Upper lobe of right lung (tissue), 1 donor: ENCODE data around the gene HLCS. TPM values are rescaled to one million over a fixed set of nuclear protein-coding genes. Genes with fewer than 3 reads are reported as not detected.

Experiments
- ATAC-seq: fragments of 200-7000 bp; cut with Tn5 transposase; one replicate; pipeline ENCODE4 v1.9.1; 2020; ENCODE audit warnings: mild to moderate bottlenecking, moderate library complexity
- DNase-seq: peaks from one replicate; pipeline ENCODE4 v3.0.0-alpha.2; 2020
- H3K27ac ChIP-seq: fragments of 200-600 bp; one replicate; pipeline ENCODE4 v1.8.0; 2022
- H3K27me3 ChIP-seq: fragments of 200-600 bp; one replicate; pipeline ENCODE4 v1.8.0; 2022; ENCODE audit warnings: mild to moderate bottlenecking
- H3K36me3 ChIP-seq: fragments of 200-600 bp; one replicate; pipeline ENCODE4 v1.8.0; 2022
- H3K4me1 ChIP-seq: fragments of 200-600 bp; one replicate; pipeline ENCODE4 v1.8.0; 2022
- H3K4me3 ChIP-seq: fragments of 200-600 bp; one replicate; pipeline ENCODE4 v1.8.0; 2022; ENCODE audit warnings: mild to moderate bottlenecking
- H3K9me3 ChIP-seq: fragments of 200-600 bp; one replicate; pipeline ENCODE4 v1.8.0; 2022
- CTCF ChIP-seq: fragments of 200-600 bp; IDR thresholded peaks from one replicate; pipeline ENCODE4 v1.8.0; 2022; ENCODE audit warnings: antibody characterized with exemption
- intact Hi-C: fragments of 100-400 bp; cut with DNase I; formaldehyde crosslinking; loops from one replicate; pipeline ENCODE4 v1.11.0; 2022
- total RNA-seq: library from RNA; stranded (reverse); fragmentation: NEBNext Ultra II Directional; extraction: Animal tissue kit (Norgen Biotek cat#: 25700); gene quantifications from one replicate; pipeline ENCODE4 v1.2.1, GENCODE V29; 2021
- donor health status: DM: no; HTN: yes; CAD: no; lungs with severe emphysema.

The HLCS gene
- total RNA-seq, 1 donor from 2014 or later: 16.0 TPM

- Histone ChIP-seq H3K27ac (no peak overlapping the region), H3K9me3 (no peaks in the 10 kb centered on the region), H3K36me3 (no peaks in the 10 kb centered on the region), H3K4me1 (peaks cover 14% of the 10 kb centered on the region), H3K27me3 (no peaks in the 10 kb centered on the region), H3K4me3 (no peak overlapping the region)
- DNase-seq (no peak), ATAC-seq (no peak)
- intact Hi-C loops: no loop called here
- TF ChIP-seq CTCF: no peak
Observed at GRCh38 chr21:36976228-36976861, 9.9 kb upstream of the HLCS start.

- no peaks in the 10 kb centered on the region for H3K36me3 ChIP-seq
- H3K27me3 ChIP-seq: no peaks in the 10 kb centered on the region
- TF ChIP-seq CTCF: no peak
- no peak overlapping the region for H3K27ac ChIP-seq
- H3K4me3 ChIP-seq: no peak overlapping the region
- DNase-seq (no peak), ATAC-seq (no peak)
- intact Hi-C loops: no loop called here
- no peaks in the 10 kb centered on the region for H3K9me3 ChIP-seq
- peaks cover 14% of the 10 kb centered on the region for H3K4me1 ChIP-seq
Observed at GRCh38 chr21:36974851-36975192, 8.4 kb upstream of the HLCS start.

- Histone ChIP-seq H3K9me3 (no peaks in the 10 kb centered on the region), H3K27ac (no peak overlapping the region), H3K4me1 (peaks cover 14% of the 10 kb centered on the region), H3K4me3 (no peak overlapping the region), H3K36me3 (no peaks in the 10 kb centered on the region), H3K27me3 (no peaks in the 10 kb centered on the region)
- TF ChIP-seq CTCF: no peak
- intact Hi-C loops: no loop called here
- no peak for ATAC-seq
- DNase-seq: no peak
Observed at GRCh38 chr21:36973986-36974850, 7.7 kb upstream of the HLCS start.

GRCh38 chr21:36968976-36969375 lies 2.5 kb upstream of the HLCS start:
- ATAC-seq: no peak
- intact Hi-C loops: no loop called here
- no peak for TF ChIP-seq CTCF
- DNase-seq: no peak
- Histone ChIP-seq H3K4me3 (no peak overlapping the region), H3K27ac (no peak overlapping the region), H3K27me3 (no peaks in the 10 kb centered on the region), H3K9me3 (no peaks in the 10 kb centered on the region), H3K36me3 (no peaks in the 10 kb centered on the region), H3K4me1 (peaks cover 14% of the 10 kb centered on the region)

- H3K9me3 ChIP-seq: no peaks in the 10 kb centered on the region
Observed at GRCh38 chr21:36968414-36968813, 1.9 kb upstream of the HLCS start.

More at GRCh38 chr21:36968414-36968813, 1.9 kb upstream of the HLCS start:
- ATAC-seq (no peak), DNase-seq (no peak)
- Histone ChIP-seq H3K36me3 (no peaks in the 10 kb centered on the region), H3K4me3 (no peak overlapping the region), H3K4me1 (peaks cover 14% of the 10 kb centered on the region), H3K27ac (no peak overlapping the region), H3K27me3 (no peaks in the 10 kb centered on the region)
- no peak for TF ChIP-seq CTCF
- intact Hi-C loops: no loop called here
